ENCODE results near the gene OGFOD3.

GRCh38 chr17:82397449-82398335 is 20.7 kb downstream of the OGFOD3 start:
- TF ChIP-seq POLR2AphosphoS5 (IDR thresholded peaks at IDR 0.05; ENCODE audit: low read depth) (no peak), NANOG (IDR thresholded peaks at IDR 0.05; ENCODE audit: borderline replicate concordance) (no peak), CTCF (conservative IDR thresholded peaks at IDR 0.05; ENCODE audit: low read depth in 2 of 2) (no peak), ZNF331 (CRISPR knock-in tag; IDR thresholded peaks at IDR 0.05; ENCODE audit: low read depth) (no peak)
